ENCODE measurements around the gene TEX35.

TEX35 gene

DNA sequence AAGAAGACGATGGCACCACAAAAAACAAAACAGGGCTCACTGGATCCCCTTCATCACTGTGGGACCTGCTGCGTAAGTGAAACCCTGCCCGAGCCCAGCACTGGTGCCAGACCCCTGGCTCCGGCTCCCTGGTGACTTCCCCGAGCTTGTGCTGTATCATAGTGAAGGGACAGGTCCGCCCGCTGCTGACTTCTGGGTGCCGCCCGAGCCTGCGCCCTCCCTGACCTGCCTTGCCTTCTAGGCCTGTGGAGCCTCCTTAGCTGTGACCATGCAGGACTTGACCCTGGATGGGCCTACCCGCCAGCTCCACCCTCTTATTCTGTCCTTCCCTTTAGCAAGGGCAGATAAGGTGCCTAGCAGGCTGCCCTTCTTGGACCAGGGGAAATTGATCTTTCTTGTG is 7.9 kb downstream of the TEX35 start:
- no peak for DNase-seq (ENCODE audit: low read depth)

DNA sequence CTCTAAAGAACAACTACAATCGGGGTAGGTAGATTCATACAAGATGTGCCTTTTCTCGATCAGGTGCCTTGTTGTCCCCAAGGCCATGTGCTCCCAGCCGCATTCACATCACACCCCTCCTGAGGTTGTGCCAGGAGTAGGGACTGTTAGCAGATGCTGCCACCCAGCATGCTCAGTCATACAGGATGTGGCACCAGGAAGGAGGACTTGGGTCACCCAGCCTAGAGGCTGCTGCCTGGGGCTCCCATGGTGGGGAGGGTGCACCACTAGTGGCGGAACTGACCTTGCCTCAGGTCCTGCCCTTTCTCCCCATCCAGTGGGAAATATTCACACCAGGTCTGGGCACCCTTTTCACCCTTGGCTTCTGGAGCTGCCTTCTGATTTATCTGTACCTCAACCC is 8.3 kb downstream of the TEX35 start:
- no peak for DNase-seq (ENCODE audit: low read depth)

DNA sequence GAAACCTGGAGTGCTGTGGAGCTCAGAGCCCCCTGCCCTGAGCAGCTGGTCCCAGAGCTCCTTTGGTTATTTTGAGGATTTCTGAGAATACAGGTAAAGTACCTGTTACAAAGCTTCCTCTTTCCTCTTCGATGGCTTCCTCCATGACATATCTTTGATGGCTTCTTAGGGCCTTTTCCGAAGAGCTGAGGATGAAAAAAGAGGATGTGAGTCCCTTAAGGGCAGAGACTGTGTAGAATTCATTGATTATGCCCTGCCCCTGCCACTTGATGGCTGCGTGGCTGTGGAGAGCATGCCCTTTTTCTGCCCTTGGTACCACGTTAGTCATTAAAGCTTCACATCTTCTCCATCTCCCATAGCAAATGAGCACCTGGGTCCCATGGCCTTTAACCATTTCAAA is 14.2 kb downstream of the TEX35 start:
- no peak for DNase-seq (ENCODE audit: low read depth)

DNA sequence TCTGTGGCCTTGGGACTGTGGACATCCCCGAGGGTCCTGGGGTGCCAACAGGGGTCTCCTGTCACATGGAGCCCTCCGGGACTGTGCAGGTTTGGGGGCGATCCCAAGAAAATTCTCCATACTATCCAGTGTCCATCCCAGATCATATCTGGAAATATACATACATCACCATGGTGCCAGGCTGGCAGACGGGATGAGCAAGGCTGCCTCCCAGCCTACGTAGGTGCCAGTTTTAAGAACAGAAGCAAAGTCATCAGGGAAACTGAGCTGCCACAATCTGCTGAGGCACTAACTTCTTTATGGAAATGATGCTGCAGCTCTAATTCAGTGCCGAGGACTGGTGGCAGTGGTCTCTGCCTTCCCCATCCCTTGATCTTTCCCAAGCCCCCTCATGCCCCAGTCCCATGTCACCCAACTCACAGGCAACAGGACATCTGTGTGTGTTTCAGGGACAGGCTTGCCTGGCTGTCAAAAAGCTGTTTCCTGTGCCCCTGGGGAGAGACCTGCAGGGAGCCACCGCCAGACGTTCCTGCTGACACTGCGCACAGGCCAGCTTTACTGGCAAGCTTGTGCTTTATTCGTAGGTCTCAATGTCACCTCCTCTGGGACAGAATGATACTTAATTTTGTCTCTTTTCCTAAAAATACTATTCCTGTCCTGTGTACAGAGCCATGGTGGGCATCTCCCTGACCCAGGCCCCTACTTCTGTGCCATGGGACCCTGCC is 15.5 kb downstream of the TEX35 start:
- DNase-seq (ENCODE audit: low read depth): no peak

DNA sequence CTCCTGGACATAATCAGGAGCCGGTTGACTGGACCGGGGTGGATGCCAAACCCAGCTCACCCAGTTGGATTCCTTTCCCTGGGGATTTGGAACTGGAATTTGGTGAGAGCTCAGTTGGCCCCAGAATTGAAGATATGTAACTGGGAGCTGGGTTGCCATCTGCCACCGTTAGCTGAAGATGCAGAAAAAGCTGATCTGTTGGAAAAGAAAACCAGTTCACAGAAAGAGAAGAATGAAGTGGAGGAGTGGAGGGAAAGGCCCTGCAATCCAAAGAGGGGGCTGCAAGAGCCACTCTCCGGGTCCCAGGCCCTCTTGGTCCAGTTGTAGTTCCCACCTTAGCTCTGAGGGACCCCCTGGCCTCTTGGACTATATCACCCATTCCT is 16.0 kb downstream of the TEX35 start:
- no peak for DNase-seq (ENCODE audit: low read depth)

DNA sequence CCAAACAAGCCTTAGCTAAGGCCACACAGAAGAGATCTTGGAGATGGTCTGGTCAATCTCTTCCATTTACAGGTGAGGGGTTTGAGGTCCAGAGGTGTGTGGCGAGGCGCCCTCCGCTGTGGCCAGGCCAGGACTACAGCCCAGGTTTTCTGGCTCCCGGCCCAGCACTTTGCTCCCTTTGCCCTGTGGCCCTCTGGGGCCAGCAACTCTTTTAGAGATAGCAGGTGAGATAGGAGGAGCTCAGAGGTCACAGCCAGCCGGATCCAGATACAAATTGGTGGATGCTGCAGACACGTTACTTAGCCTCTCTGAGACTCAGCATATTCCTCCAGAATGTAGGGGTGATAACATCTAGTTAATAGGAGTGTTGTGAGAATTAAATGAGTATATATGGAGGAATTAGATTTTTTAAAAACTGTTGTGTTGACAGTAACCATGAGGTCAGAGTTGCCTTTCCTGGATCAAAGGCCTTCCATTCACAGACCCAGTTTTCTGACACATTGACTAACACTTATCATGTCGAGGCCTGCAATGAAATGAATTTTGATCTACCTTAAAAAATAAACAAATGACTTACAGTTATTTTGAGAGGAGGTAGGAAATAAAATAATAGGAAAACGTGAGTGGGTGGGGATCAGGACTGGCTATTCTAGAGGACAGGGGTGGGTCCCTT is 16.6 kb downstream of the TEX35 start:
- DNase-seq (ENCODE audit: low read depth): no peak

DNA sequence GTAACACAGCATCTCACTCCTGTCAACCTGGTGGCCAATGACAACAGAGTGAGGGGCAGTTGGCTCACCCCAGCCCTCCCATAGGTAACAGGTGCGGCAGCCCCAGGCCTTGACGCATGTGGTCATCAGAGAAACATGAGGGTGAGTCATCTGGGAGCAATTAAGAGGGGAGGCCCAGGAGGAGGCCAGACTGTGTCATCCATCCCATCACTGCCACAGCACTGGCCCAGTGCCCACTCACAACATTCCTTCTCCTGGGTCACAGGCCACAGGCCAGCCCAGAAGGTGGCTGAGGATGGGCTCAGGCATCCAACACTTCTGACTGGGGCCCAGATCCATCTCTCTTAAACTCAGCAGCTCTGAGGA is 17.1 kb downstream of the TEX35 start:
- no peak for DNase-seq (ENCODE audit: low read depth)

DNA sequence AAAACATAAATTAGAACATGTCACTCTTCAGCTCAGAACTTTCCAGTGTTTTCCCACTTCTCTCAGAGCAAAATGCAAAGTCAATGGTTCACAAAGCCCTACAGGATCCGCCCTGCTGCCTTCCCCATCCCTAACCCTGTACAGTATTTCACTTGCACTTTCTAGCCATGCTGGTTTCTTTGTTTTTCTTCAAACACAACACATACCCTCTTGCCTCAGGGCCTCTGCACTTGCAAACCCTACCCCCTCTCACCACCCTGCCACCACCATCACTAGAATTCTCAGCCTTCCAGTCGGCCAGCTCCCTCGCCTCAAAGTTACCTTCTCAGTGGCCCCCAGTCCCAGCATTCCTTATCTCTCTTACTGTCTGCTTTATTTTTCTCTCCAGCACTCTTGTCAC is 17.6 kb downstream of the TEX35 start:
- DNase-seq (ENCODE audit: low read depth): no peak

DNA sequence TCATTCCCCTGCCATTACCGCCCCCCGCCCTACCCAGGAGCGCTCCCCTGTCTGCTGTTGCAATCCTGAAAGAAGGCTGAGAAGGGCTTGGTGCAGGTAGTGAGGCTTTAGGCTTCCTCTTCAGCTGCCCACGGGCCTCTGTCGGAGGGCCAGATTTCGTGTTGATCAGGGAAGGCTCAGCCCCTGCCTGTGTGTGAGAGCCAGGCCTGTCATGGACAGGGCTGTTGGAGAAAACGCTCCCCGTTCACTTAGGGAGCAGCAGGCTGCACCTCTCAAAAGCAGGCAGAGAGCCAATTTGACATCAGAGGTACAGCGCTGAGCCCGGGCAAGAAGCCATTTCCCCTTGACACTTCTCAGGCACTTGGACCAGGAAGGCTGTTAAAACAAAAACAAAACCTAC is 19.0 kb downstream of the TEX35 start:
- DNase-seq (ENCODE audit: low read depth): no peak

DNA sequence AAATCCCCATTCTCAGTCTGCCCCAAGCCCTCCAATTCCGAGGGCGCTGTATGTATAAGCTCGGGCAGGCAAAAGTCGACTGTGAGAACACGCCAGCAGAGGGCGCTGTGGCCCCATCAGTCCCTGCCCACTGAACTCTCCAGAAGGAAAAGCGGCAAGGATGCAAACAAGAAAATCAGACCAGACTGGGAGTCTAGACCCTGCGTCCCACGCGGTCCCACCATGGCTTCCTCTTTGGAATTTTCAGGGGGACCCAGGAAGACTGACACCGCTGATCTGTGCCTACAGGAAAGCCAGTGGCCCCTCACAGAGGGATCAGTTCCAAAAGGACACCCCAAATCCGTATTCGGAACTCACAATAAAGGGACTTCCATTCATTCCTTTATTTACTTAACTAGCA is 19.5 kb downstream of the TEX35 start:
- DNase-seq (ENCODE audit: low read depth): peak; percentile 60

DNA sequence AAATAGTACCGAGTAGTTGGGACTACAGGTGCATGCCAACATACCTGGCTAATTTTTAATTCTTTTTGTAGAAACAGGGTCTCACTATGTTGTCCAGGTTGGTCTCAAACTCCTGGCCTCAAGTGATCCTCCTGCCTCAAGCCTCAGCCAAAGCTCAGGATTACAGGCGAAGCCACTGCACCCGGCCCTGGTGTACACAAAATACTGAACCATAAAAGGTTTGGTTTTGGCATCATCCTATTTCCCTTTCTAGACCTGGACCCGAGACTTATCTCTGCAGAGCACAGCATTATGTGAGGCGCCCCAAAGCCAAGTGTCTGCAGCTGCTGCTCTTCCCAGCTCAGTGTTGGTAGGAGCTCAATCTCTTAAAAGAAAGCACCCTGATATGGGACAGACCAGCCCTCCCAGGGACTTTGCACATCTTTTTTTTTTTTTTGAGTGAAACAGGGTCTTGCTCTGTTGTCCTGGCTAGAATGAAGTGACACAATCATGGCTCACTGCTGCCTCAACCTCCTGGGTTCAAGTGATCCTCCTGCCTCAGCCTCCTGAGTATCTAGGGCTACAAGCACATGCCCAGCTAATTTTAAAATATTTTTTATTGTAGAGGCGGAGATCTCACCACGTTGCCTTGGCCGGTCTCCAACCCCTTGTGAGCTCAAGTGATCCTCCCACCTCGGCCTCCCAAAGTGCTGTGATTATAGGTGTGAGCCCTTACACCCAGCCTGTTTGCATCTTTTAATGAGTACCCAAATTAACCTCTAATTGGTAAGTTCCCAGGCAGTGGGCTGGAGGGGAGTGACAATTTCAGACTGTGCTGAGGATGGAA is 20.4 kb downstream of the TEX35 start:
- DNase-seq (ENCODE audit: low read depth): no peak

DNA sequence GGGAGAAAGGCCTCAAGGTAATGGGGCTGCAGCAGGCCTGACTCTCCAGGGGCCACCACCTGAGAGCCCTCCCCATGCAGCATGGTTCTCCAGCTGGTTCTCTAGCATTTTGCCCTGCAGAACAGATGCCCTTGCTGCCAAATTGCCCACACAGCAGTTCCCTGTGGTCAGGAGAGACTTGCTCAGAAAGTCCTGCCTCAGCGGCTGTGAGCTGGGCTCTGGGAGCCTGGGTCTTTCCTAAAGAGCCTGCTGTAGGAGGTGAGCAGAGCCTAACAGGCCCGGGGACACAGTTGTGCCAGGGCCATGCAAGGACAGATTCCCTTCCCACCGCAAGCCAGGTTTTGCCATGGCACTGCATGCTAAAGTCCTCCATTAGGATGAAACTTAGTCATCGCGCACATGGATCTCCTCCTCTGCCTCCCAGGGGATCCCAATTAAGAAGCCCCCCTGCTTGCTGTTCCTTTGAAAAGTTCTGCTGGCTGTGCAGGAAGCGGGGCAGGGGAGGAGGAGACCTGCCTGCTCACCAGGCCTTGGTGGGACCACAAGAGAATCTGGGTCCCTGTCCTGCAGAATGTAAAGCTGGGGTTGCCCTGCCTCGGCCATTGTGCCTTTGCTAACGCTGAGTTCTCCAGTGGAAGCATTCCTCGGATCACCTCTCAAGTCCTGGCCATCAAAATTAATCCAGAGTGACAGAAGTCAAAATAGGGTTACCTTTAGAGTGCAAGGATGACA is 21.4 kb downstream of the TEX35 start:
- DNase-seq (ENCODE audit: low read depth): no peak

DNA sequence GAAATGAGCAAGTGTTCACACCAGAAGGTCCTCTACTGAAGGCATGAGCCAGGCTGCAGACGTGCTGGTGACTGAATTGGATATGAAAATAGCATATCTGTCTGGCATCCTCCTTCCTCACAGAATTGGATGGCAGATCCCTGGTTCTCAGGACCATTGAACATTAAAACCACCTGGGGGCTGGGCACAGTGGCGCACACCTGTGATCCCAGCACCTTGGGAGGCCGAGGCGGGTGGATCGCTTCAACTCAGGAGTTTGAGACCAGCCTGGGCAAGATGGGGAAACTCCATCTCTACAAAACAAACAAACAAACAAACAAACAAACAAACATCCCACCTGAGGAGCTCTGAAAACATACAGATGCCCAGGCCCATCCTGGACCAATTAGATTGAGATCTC is 23.4 kb downstream of the TEX35 start:
- DNase-seq (ENCODE audit: low read depth): no peak

DNA sequence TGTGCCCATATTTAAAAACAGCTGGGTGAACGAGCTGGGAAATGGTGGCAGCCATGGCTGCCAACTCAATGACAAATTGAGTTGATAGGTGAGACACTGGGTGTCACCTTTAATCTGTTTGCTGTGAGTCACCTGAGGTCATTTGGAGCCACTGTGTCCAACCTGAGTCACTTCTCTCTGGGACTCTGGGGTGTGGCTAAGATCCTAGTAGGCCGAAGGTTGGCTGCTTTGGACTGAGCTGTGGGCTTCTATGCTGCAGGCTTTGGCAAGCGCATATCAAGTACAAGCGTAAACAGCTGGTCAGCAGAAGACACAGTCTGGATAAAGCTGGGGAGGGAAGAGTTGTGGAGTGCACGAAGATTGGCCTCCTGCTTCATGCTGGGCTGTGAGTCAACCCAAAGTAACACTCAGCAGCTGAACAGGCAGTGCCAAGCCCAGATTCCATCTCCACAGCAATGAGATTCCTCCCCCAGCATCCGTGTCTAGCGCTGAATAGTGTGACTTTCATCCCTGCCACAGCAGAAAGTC is 24.0 kb downstream of the TEX35 start:
- DNase-seq (ENCODE audit: low read depth): no peak

DNA sequence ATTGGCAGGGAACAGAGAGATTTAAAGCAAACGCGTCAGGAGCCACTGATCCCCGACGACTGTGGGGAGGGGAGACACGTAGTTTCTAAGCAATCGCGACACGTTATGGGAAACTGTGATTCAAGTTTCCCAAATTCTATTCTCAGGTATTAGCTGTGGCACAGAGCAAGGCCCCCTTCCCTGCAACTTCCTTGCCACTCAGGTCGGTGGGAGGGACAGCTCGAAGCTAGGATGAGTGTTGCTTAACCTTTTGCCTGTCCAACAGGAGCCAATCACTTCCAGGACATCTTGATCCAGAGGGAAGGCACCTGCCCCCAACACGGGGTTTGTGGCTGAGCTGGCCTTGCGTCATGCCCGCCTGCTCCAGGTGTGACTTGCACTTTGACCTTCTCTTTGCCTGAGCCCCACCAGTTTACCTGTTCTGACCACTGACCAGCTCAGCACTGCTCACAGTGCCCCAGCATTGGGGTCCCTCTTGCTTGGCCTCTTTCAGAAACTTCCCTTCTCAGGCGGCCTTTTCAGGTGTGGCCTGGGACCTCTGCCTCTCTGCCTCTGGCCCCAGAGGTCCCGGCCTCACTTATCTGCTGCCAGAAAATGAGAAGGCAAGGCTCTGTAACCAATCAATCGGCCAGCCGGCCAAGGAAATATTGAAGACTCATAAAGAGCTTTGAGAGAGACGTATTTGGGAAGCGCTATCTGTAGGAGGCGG is 24.6 kb downstream of the TEX35 start:
- no peak for DNase-seq (ENCODE audit: low read depth)

DNA sequence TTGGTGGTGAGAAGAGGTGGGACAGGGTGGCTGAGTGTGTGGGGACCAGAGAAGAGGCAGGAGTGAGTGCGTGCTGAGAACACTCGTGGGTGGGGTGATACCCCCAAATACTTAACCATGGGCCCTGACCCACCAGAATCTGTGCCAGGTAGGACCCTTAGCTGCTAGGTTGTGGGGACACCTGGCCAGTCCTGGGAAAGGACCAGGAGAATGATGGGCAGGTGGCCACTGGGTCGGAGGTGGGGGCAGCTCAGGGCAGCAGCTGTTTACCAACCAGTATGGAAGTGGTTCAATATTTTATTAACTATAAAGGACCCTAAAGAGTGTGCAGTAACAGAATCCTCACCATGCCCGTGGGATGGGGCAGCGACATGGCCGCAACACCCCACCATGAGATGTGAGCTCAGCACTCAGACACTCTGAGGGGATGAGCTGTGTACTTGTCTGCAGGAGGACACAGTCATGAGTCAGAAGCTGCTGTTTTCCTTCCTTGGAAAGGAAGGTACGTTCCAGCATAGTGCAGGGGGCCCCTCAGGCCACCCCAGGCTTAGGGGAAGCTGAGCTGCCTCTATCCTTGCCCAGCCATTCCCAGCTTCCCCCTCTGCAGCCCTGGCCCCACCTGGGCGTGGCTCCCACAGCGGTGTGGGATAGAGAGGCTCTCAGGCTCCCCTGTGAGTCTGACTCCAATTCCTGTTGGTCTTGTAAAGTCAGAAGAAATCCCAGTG is 25.4 kb downstream of the TEX35 start:
- DNase-seq (ENCODE audit: low read depth): no peak

DNA sequence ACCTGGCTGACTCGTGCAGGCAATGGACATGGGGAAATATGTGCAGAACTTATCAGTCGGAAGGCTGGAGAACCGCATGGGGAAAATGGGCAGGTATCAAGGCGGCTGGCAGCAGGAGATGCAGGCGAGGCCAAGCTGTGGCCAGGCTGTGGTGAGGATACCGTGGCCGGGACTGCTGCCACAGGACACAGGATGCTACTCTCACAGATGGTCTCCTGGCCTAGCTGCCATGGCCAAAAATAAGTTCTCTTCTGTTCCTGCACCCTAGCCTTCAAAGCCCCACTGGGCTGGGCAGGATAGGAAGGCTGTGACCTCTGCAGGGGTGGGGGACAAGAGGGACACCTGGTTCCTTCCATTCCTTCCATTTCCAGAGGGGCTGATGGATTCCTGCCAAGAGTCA is 26.4 kb downstream of the TEX35 start:
- no peak for DNase-seq (ENCODE audit: low read depth)

DNA sequence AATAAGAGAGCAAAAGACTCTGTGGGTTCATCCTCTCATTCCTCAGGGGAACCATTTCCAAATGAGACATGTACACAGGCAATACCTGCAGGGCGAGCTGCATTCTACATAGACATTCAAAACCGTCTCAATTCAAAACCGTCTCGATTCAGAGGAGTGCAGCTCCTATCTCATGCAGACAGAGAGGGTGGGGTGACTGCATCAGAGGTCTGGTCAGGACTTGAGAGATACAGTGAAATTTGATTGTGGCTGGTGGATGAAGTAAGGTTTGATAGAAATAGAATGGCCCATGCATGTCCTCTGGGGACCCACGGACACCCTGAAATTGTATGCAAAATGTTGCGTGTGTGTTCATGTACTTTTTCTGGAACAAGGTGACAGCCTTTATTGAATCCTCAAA is 27.3 kb downstream of the TEX35 start:
- DNase-seq (ENCODE audit: low read depth): no peak

DNA sequence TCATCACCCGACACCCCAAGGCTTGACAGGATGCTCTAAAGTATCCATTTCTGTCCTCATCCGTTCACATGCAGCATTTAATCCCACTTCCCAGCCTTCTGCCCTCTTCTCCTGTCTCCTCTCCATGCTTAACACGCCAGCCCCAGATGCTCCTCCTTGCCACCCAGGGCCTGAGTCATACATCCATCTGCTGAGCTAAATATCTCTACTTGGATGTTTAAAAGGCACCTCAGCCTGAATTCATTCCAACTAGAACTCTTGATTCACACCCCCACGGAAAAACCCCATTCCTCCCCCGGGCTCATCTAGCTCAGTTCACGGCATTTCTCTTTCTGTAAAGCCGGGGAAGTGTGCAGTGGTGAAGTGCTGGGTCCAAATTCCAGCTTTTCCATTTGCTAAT is 27.7 kb downstream of the TEX35 start:
- DNase-seq (ENCODE audit: low read depth): no peak

DNA sequence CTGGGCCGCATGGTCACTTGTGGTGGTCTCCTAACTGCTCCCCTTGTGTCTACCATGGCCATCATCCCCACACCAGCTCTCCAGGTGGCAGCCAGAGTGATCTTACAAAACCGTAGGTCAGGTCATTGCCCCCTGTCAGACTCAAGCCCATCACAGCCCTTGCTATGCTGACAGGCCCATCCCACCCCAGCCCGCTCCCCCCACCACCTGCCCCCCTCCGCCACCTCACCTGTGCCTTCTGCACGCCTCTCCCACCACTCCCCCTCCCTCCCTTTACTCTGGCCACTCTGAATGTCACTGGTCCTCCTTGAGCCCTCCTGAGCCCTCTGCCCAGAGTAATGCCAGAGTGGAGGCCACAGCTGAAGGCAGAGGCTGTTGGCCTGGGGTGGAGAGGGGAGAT is 28.5 kb downstream of the TEX35 start:
- no peak for DNase-seq (ENCODE audit: low read depth)
